H9 (cell line): ENCODE data around the gene XIAP. TPM values are rescaled to one million over a fixed set of nuclear protein-coding genes. Genes with fewer than 3 reads are reported as not detected.

Experiments used
- DNase-seq: peaks from one replicate; pipeline ENCODE4 v3.0.0-alpha.2; 2017
- H2AFZ ChIP-seq: one replicate; pipeline ENCODE4 v1.6.1; 2013; ENCODE audit warnings: mild to moderate bottlenecking, low read length, control low read depth, moderate library complexity
- H2AK5ac ChIP-seq: 2 replicates; pipeline ENCODE4 v1.6.1; 2013; ENCODE audit warnings: low read length, control low read depth, mixed read lengths; ENCODE audit not compliant: insufficient read length
- H2BK120ac ChIP-seq: one replicate; pipeline ENCODE4 v1.6.1; 2013; ENCODE audit warnings: low read depth, mild to moderate bottlenecking, low read length, control low read depth, inconsistent platforms; ENCODE audit not compliant: poor library complexity, severe bottlenecking
- H2BK12ac ChIP-seq: 2 replicates; pipeline ENCODE4 v1.6.1; 2013; ENCODE audit warnings: low read length, control low read depth, mixed read lengths, low read depth; ENCODE audit not compliant: insufficient read length
- H2BK15ac ChIP-seq: 2 replicates; pipeline ENCODE4 v1.6.1; 2013; ENCODE audit warnings: low read depth, low read length, control low read depth
- H2BK20ac ChIP-seq: one replicate; pipeline ENCODE4 v1.6.1; 2013; ENCODE audit warnings: low read depth, mild to moderate bottlenecking, low read length, control low read depth, inconsistent platforms; ENCODE audit not compliant: poor library complexity, severe bottlenecking
- H2BK5ac ChIP-seq: 2 replicates; pipeline ENCODE4 v1.6.1; 2013; ENCODE audit warnings: low read length, control low read depth, mixed read lengths; ENCODE audit not compliant: insufficient read length
- H3K14ac ChIP-seq: 2 replicates; pipeline ENCODE4 v1.6.1; 2013; ENCODE audit warnings: low read length, control low read depth; ENCODE audit not compliant: insufficient read depth
- H3K18ac ChIP-seq: 2 replicates; pipeline ENCODE4 v1.6.1; 2013; ENCODE audit warnings: low read depth, mild to moderate bottlenecking, mixed read lengths, low read length, control low read depth; ENCODE audit not compliant: insufficient read length
- H3K23ac ChIP-seq: 2 replicates; pipeline ENCODE4 v1.6.1; 2013; ENCODE audit warnings: low read length, control low read depth, mixed read lengths, low read depth; ENCODE audit not compliant: insufficient read length
- H3K23me2 ChIP-seq: 2 replicates; pipeline ENCODE4 v1.6.1; 2013; ENCODE audit warnings: low read depth, mild to moderate bottlenecking, mixed read lengths, low read length, control low read depth; ENCODE audit not compliant: insufficient read length, poor library complexity, severe bottlenecking
- H3K27ac ChIP-seq: 2 replicates; pipeline ENCODE4 v1.5.1; 2013; ENCODE audit warnings: low read length, control low read depth, mixed read lengths, low read depth; ENCODE audit not compliant: insufficient read length
- H3K27me3 ChIP-seq: 2 replicates; pipeline ENCODE4 v1.6.1; 2013; ENCODE audit warnings: low read length, control low read depth, inconsistent platforms; ENCODE audit not compliant: insufficient read depth
- H3K4ac ChIP-seq: 2 replicates; pipeline ENCODE4 v1.6.1; 2013; ENCODE audit warnings: low read depth, mild to moderate bottlenecking, control low read depth, inconsistent platforms, low read length, moderate library complexity
- H3K4me1 ChIP-seq: 2 replicates; pipeline ENCODE4 v1.6.1; 2013; ENCODE audit warnings: low read length, control low read depth, inconsistent platforms; ENCODE audit not compliant: insufficient read depth
- H3K4me2 ChIP-seq: 2 replicates; pipeline ENCODE4 v1.6.1; 2013; ENCODE audit warnings: low read length, control low read depth, mixed read lengths; ENCODE audit not compliant: insufficient read length, insufficient read depth
- H3K56ac ChIP-seq: 2 replicates; pipeline ENCODE4 v1.6.1; 2013; ENCODE audit warnings: low read depth, mild to moderate bottlenecking, mixed read lengths, low read length, control low read depth; ENCODE audit not compliant: insufficient read length
- H3K79me1 ChIP-seq: 2 replicates; pipeline ENCODE4 v1.6.1; 2013; ENCODE audit warnings: low read depth, mild to moderate bottlenecking, moderate library complexity, low read length, control low read depth, inconsistent platforms; ENCODE audit not compliant: insufficient read depth, poor library complexity, severe bottlenecking
- H3K79me2 ChIP-seq: 2 replicates; pipeline ENCODE4 v1.6.1; 2013; ENCODE audit warnings: low read length, control low read depth, inconsistent platforms; ENCODE audit not compliant: insufficient read depth
- H3K9ac ChIP-seq: 2 replicates; pipeline ENCODE4 v1.6.1; 2013; ENCODE audit warnings: low read length, control low read depth, mixed read lengths; ENCODE audit not compliant: insufficient read length; ENCODE audit errors: extremely low read depth
- H3K9me3 ChIP-seq: one replicate; pipeline ENCODE4 v1.6.1; 2013; ENCODE audit warnings: low read depth, low read length, inconsistent platforms; ENCODE audit not compliant: control insufficient read depth
- H3T11ph ChIP-seq: one replicate; pipeline ENCODE4 v1.6.1; 2013; ENCODE audit warnings: mild to moderate bottlenecking, low read length, control low read depth, inconsistent platforms
- H4K20me1 ChIP-seq: one replicate; pipeline ENCODE4 v1.6.1; 2013; ENCODE audit not compliant: control insufficient read depth, insufficient read length, insufficient read depth
- H4K5ac ChIP-seq: 2 replicates; pipeline ENCODE4 v1.6.1; 2013; ENCODE audit warnings: low read depth, mild to moderate bottlenecking, mixed read lengths, low read length, control low read depth; ENCODE audit not compliant: insufficient read length
- H4K8ac ChIP-seq: replicated peaks from 2 replicates; pipeline ENCODE4 v1.6.1; 2013; ENCODE audit warnings: low read length, control low read depth, mixed read lengths, low read depth; ENCODE audit not compliant: insufficient read length
- H4K91ac ChIP-seq: 2 replicates; pipeline ENCODE4 v1.6.1; 2013; ENCODE audit warnings: low read depth, mild to moderate bottlenecking, moderate library complexity, mixed read lengths, low read length, control low read depth; ENCODE audit not compliant: insufficient read length
- H3K27ac Mint-ChIP-seq, 3 experiments: 2 replicates in 2 of 3; 3 replicates in 1 of 3; pipeline ENCODE4 v1.8.0; 2020 to 2021; ENCODE audit warnings: mixed read lengths in 3 of 3, mild to moderate bottlenecking in 1 of 3, moderate library complexity in 1 of 3
- H3K27me3 Mint-ChIP-seq: 2 replicates; pipeline ENCODE4 v1.8.0; 2021; ENCODE audit warnings: low read depth, mild to moderate bottlenecking, moderate library complexity, mixed read lengths
- H3K36me3 Mint-ChIP-seq, 3 experiments: 2 replicates in 2 of 3; 3 replicates in 1 of 3; pipeline ENCODE4 v1.8.0; 2020 to 2021; ENCODE audit warnings: low read depth in 3 of 3, mixed read lengths in 3 of 3; ENCODE audit not compliant: insufficient read depth in 1 of 3
- H3K4me1 Mint-ChIP-seq, 2 experiments: 2 replicates each; pipeline ENCODE4 v1.8.0; 2020; ENCODE audit warnings: mixed read lengths in 2 of 2
- H3K4me3 Mint-ChIP-seq, 2 experiments: 2 replicates in 1 of 2; 3 replicates in 1 of 2; pipeline ENCODE4 v1.8.0; 2020 to 2021; ENCODE audit warnings: mild to moderate bottlenecking in 2 of 2, mixed read lengths in 2 of 2, moderate library complexity in 1 of 2
- H3K9me3 Mint-ChIP-seq, 2 experiments: 2 replicates in 1 of 2; 3 replicates in 1 of 2; pipeline ENCODE4 v1.8.0; 2020; ENCODE audit warnings: mild to moderate bottlenecking in 2 of 2, mixed read lengths in 2 of 2, moderate library complexity in 1 of 2
- CTCF ChIP-seq: fragments of 200-600 bp; sonication (generic); conservative IDR thresholded peaks from 3 replicates; pipeline ENCODE4 v1.8.0; 2021; ENCODE audit warnings: antibody characterized with exemption, mild to moderate bottlenecking
- WGBS: extraction: QIAGEN DNeasy Blood & Tissue Kit; methylation state at CpG from one replicate; pipeline ENCODE4 v1.1.7; 2013; ENCODE audit warnings: missing lambda C conversion rate, low lambda C conversion rate, mixed read lengths; ENCODE audit not compliant: insufficient read length; ENCODE audit errors: extremely low coverage; 5-methylcytosine and 5-hydroxymethylcytosine counted together
- total RNA-seq: library from RNA; stranded (reverse); gene quantifications from 2 replicates; pipeline ENCODE4 v1.2.1, GENCODE V29; 2021

The XIAP gene
- total RNA-seq, 1 experiment from 2014 or later: 40.5 TPM

- Histone ChIP-seq H2BK12ac (no peak overlapping the region), H4K8ac (no peak overlapping the region), H3K9ac (no peak overlapping the region), H3K4ac (no peak overlapping the region), H2BK5ac (no peak overlapping the region), H4K91ac (no peak overlapping the region), H2BK15ac (no peak overlapping the region), H3K56ac (no peak overlapping the region), H3K79me1 (no peaks in the 10 kb centered on the region), H4K5ac (no peak overlapping the region), H3K23me2 (no peaks in the 10 kb centered on the region), H2AK5ac (no peak overlapping the region), H3T11ph (no peak overlapping the region), H2BK120ac (no peak overlapping the region), H3K14ac (no peak overlapping the region), H3K23ac (no peak overlapping the region), H3K27me3 (no peaks in the 10 kb centered on the region), H3K18ac (no peak overlapping the region), H3K4me2 (no peak overlapping the region), H3K4me1 (no peaks in the 10 kb centered on the region), H2BK20ac (no peak overlapping the region), H3K79me2 (0 out of 2 replicates have a peak, but pooled peaks cover 2% of the 10 kb centered on the region), H4K20me1 (no peaks in the 10 kb centered on the region), H2AFZ (no peak overlapping the region), H3K9me3 (peaks cover 11% of the 10 kb centered on the region), H3K27ac (no peak overlapping the region)
- WGBS: no CpG with 5 or more reads among the region's 2 CpGs
- Mint-ChIP-seq H3K9me3 (peaks cover 5 to 53% of the 10 kb centered on the region in 2 experiments; a peak in 4 of 5 replicates), H3K27ac (no peak overlapping the region), H3K4me1 (no peaks in the 10 kb centered on the region), H3K27me3 (no peaks in the 10 kb centered on the region), H3K36me3 (peaks cover 6 to 13% (median 9%) of the 10 kb centered on the region in 3 experiments; a peak in 6 of 7 replicates), H3K4me3 (no peak overlapping the region)
- TF ChIP-seq CTCF: no peak
- no peak for DNase-seq
Observed at GRCh38 chrX:123871309-123871708, 11.5 kb downstream of the XIAP start.
